Measurements from ENCODE around the gene PKMYT1.

PKMYT1 gene

DNA sequence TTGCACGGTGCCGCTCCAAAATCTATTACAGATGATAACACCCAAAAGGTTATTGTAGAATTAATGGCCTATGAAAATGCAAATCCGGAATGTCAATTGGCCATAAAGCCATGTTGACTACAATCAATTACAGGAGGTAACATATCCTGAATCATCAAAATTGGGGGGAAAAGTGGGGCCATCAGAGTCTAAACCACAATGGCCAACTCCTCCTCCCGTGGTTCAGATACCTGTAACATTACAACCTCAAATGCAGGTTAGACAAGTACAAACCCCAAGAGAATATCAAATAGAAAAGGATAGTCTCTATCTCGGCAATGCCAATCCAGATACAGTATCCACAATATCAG lies 53.6 kb downstream of the PKMYT1 start:
- no peak for TF ChIP-seq EZH2phosphoT487 (IDR thresholded peaks at IDR 0.05; ENCODE audit: borderline replicate concordance, low read length)
- TF ChIP-seq, protein P1, sequence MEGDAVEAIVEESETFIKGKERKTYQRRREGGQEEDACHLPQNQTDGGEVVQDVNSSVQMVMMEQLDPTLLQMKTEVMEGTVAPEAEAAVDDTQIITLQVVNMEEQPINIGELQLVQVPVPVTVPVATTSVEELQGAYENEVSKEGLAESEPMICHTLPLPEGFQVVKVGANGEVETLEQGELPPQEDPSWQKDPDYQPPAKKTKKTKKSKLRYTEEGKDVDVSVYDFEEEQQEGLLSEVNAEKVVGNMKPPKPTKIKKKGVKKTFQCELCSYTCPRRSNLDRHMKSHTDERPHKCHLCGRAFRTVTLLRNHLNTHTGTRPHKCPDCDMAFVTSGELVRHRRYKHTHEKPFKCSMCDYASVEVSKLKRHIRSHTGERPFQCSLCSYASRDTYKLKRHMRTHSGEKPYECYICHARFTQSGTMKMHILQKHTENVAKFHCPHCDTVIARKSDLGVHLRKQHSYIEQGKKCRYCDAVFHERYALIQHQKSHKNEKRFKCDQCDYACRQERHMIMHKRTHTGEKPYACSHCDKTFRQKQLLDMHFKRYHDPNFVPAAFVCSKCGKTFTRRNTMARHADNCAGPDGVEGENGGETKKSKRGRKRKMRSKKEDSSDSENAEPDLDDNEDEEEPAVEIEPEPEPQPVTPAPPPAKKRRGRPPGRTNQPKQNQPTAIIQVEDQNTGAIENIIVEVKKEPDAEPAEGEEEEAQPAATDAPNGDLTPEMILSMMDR (IDR thresholded peaks at IDR 0.05; ENCODE audit: low read depth, low read length, poor library complexity, severe bottlenecking), result no peak
- Histone ChIP-seq H3K27ac (ENCODE audit: low read depth, low read length) (no peak overlapping the region), H3K4me1 (ENCODE audit: control insufficient read depth, low read length) (peaks cover 10% of the 10 kb centered on the region), H3K9me2 (replicated peaks; ENCODE audit: control insufficient read depth, low read length) (no peaks in the 10 kb centered on the region), H3K9me3 (ENCODE audit: control insufficient read depth, insufficient read depth, low read length) (no peaks in the 10 kb centered on the region), H3K27me3 (ENCODE audit: control insufficient read depth, low read length) (no peaks in the 10 kb centered on the region), H3K4me2 (ENCODE audit: low read length) (peak overlapping the region; percentile 52), H3K79me2 (ENCODE audit: control insufficient read depth, low read length) (no peaks in the 10 kb centered on the region), H3F3A (ENCODE audit: control insufficient read depth, insufficient read depth) (no peaks in the 10 kb centered on the region; the same call in 1 of the 2 replicates), H3K36me3 (ENCODE audit: control insufficient read depth, low read length) (peaks cover 3% of the 10 kb centered on the region), H3K4me3 (ENCODE audit: low read length) (peak overlapping the region; percentile 23; the same call in 1 of the 2 replicates), H4K20me1 (ENCODE audit: control insufficient read depth, insufficient read depth, low read depth, low read length) (no peaks in the 10 kb centered on the region; the same call in 1 of the 2 replicates)

DNA sequence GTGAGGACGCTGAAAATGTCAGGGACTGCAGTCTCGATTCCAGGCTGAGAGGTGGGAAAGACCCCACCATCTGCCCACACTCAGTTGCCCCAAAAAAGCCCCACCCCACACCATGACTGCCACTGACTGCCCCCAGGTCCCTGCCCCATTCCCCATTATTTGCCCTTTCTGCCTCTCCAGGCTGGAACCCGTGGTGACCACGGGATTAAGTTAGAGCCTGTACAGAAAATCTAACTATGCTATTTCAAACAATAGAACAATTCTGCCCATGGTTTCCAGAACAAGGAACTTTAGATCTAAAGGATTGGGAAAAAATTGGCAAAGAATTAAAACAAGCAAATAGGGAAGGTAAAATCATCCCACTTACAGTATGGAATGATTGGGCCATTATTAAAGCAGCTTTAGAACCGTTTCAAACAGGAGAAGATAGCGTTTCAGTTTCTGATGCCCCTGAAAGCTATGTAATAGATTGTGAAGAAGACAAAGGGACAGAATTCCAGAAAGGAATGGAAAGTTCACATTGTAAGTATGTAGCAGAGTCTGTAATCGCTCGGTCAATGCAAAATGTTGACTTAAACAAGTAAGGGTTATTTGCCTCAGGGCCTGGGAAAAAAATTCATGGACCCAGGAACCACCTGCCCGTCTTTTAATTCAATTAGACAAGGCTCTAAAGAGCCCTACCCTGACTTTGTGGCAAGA lies 54.1 kb downstream of the PKMYT1 start:
- TF ChIP-seq, protein P1 (IDR thresholded peaks at IDR 0.05; ENCODE audit: low read depth, low read length, poor library complexity, severe bottlenecking), result no peak
- TF ChIP-seq EZH2phosphoT487 (IDR thresholded peaks at IDR 0.05; ENCODE audit: borderline replicate concordance, low read length), result no peak
- peaks cover 3% of the 10 kb centered on the region for H3K36me3 ChIP-seq (ENCODE audit: control insufficient read depth, low read length)
- H3K79me2 ChIP-seq (ENCODE audit: control insufficient read depth, low read length), result no peaks in the 10 kb centered on the region
- no peak overlapping the region for H3K27ac ChIP-seq (ENCODE audit: low read depth, low read length)
- H4K20me1 ChIP-seq (ENCODE audit: control insufficient read depth, insufficient read depth, low read depth, low read length), result no peaks in the 10 kb centered on the region; the same call in 1 of the 2 replicates
- H3K27me3 ChIP-seq (ENCODE audit: control insufficient read depth, low read length), result no peaks in the 10 kb centered on the region
- no peaks in the 10 kb centered on the region; the same call in 1 of the 2 replicates for H3F3A ChIP-seq (ENCODE audit: control insufficient read depth, insufficient read depth)
- no peak overlapping the region for H3K4me2 ChIP-seq (ENCODE audit: low read length)
- H3K4me1 ChIP-seq (ENCODE audit: control insufficient read depth, low read length), result peaks cover 10% of the 10 kb centered on the region
- no peak overlapping the region for H3K4me3 ChIP-seq (ENCODE audit: low read length)
- H3K9me2 ChIP-seq (replicated peaks; ENCODE audit: control insufficient read depth, low read length), result no peaks in the 10 kb centered on the region
- no peaks in the 10 kb centered on the region for H3K9me3 ChIP-seq (ENCODE audit: control insufficient read depth, insufficient read depth, low read length)

- Histone ChIP-seq H3K4me2 (ENCODE audit: low read length) (no peak overlapping the region), H3K9me3 (ENCODE audit: control insufficient read depth, insufficient read depth, low read length) (no peaks in the 10 kb centered on the region), H3K27ac (ENCODE audit: low read depth, low read length) (no peak overlapping the region), H3K36me3 (ENCODE audit: control insufficient read depth, low read length) (peaks cover 3% of the 10 kb centered on the region), H3K27me3 (ENCODE audit: control insufficient read depth, low read length) (no peaks in the 10 kb centered on the region), H3K4me1 (ENCODE audit: control insufficient read depth, low read length) (peaks cover 10% of the 10 kb centered on the region), H3K9me2 (replicated peaks; ENCODE audit: control insufficient read depth, low read length) (no peaks in the 10 kb centered on the region), H3K79me2 (ENCODE audit: control insufficient read depth, low read length) (no peaks in the 10 kb centered on the region), H3F3A (ENCODE audit: control insufficient read depth, insufficient read depth) (no peaks in the 10 kb centered on the region; the same call in 1 of the 2 replicates), H3K4me3 (ENCODE audit: low read length) (no peak overlapping the region), H4K20me1 (ENCODE audit: control insufficient read depth, insufficient read depth, low read depth, low read length) (no peaks in the 10 kb centered on the region; the same call in 1 of the 2 replicates)
- TF ChIP-seq, protein P1 (IDR thresholded peaks at IDR 0.05; ENCODE audit: low read depth, low read length, poor library complexity, severe bottlenecking), result no peak
- no peak for TF ChIP-seq EZH2phosphoT487 (IDR thresholded peaks at IDR 0.05; ENCODE audit: borderline replicate concordance, low read length)
Measured at GRCh38 chr16:2924901-2925755, 55.1 kb downstream of the PKMYT1 start.

Measured in DOHH2 (cell line).